Mesenchymal stem cell (in vitro differentiated cells and primary cell): ENCODE measurements around the gene RAD51.
A peak's percentile ranks its signal among the peaks of the same experiment; 100 is the strongest.

Experiments
- DNase-seq: peaks from one replicate; pipeline ENCODE4 v3.0.0-alpha.2; 2013
- H2AFZ ChIP-seq: one replicate; pipeline ENCODE4 v1.6.1; 2013; ENCODE audit warnings: low read depth, mild to moderate bottlenecking, control low read depth, inconsistent platforms, low read length, moderate library complexity
- H2AK5ac ChIP-seq: 2 replicates; pipeline ENCODE4 v1.6.1; 2013; ENCODE audit warnings: low read length, moderate library complexity, mild to moderate bottlenecking, inconsistent platforms; ENCODE audit not compliant: severe bottlenecking
- H2BK120ac ChIP-seq: one replicate; pipeline ENCODE4 v1.6.1; 2013; ENCODE audit warnings: low read depth, mild to moderate bottlenecking, inconsistent platforms, low read length, moderate library complexity
- H2BK12ac ChIP-seq, 2 experiments: one replicate each; pipeline ENCODE4 v1.6.1; 2013; ENCODE audit warnings: inconsistent platforms in 2 of 2, low read length in 2 of 2, mild to moderate bottlenecking in 2 of 2, moderate library complexity in 2 of 2, control low read depth in 1 of 2
- H2BK15ac ChIP-seq: one replicate; pipeline ENCODE4 v1.6.1; 2013; ENCODE audit warnings: mild to moderate bottlenecking, low read depth, inconsistent platforms; ENCODE audit not compliant: poor library complexity, severe bottlenecking
- H2BK5ac ChIP-seq: 2 replicates; pipeline ENCODE4 v1.6.1; 2013; ENCODE audit warnings: low read depth, mild to moderate bottlenecking, low read length, control low read depth, inconsistent platforms; ENCODE audit not compliant: poor library complexity, severe bottlenecking
- H3K14ac ChIP-seq, 2 experiments: one replicate each; pipeline ENCODE4 v1.6.1; 2013; ENCODE audit warnings: inconsistent platforms in 2 of 2, low read length in 2 of 2, control low read depth in 1 of 2, mild to moderate bottlenecking in 1 of 2, moderate library complexity in 1 of 2
- H3K18ac ChIP-seq, 2 experiments: one replicate each; pipeline ENCODE4 v1.6.1; 2013; ENCODE audit warnings: inconsistent platforms in 2 of 2, low read length in 2 of 2, control low read depth in 1 of 2, low read depth in 1 of 2, mild to moderate bottlenecking in 1 of 2
- H3K23ac ChIP-seq, 2 experiments: one replicate each; pipeline ENCODE4 v1.6.1; 2013; ENCODE audit warnings: inconsistent platforms in 2 of 2, low read length in 2 of 2, mild to moderate bottlenecking in 2 of 2, moderate library complexity in 2 of 2, control low read depth in 1 of 2
- H3K27ac ChIP-seq: 2 replicates; pipeline ENCODE4 v1.5.1; 2013; ENCODE audit warnings: mild to moderate bottlenecking, moderate library complexity, low read length, control low read depth, inconsistent platforms; ENCODE audit not compliant: poor library complexity, severe bottlenecking
- H3K27me3 ChIP-seq, 2 experiments: 2 replicates each; pipeline versions ENCODE4 v1.6.1 to v1.7.0; 2013; ENCODE audit warnings: low read length in 2 of 2, mild to moderate bottlenecking in 2 of 2, moderate library complexity in 2 of 2, control low read depth in 1 of 2, inconsistent platforms in 1 of 2; ENCODE audit not compliant: control insufficient read depth in 1 of 2, insufficient read depth in 1 of 2
- H3K36me3 ChIP-seq, 2 experiments: 2 replicates each; pipeline versions ENCODE4 v1.6.1 to v1.7.0; 2013; ENCODE audit warnings: low read length in 2 of 2, control low read depth in 1 of 2, inconsistent platforms in 1 of 2, low read depth in 1 of 2, mild to moderate bottlenecking in 1 of 2; ENCODE audit not compliant: insufficient read depth in 2 of 2, control insufficient read depth in 1 of 2
- H3K4ac ChIP-seq, 2 experiments: one replicate each; pipeline ENCODE4 v1.6.1; 2013; ENCODE audit warnings: inconsistent platforms in 2 of 2, low read length in 2 of 2, mild to moderate bottlenecking in 2 of 2, moderate library complexity in 2 of 2, control low read depth in 1 of 2, low read depth in 1 of 2
- H3K4me1 ChIP-seq: 2 replicates; pipeline ENCODE4 v1.6.1; 2013; ENCODE audit warnings: low read depth, low read length, control low read depth; ENCODE audit not compliant: control insufficient read depth, insufficient read depth
- H3K4me2 ChIP-seq: 2 replicates; pipeline ENCODE4 v1.6.1; 2013; ENCODE audit warnings: low read length, mild to moderate bottlenecking, inconsistent platforms; ENCODE audit not compliant: poor library complexity, severe bottlenecking
- H3K4me3 ChIP-seq, 2 experiments: 2 replicates each; pipeline versions ENCODE4 v1.5.1 to v1.7.0; 2013; ENCODE audit warnings: low read length in 2 of 2, mild to moderate bottlenecking in 2 of 2, control low read depth in 1 of 2, low read depth in 1 of 2; ENCODE audit not compliant: insufficient read depth in 1 of 2
- H3K79me1 ChIP-seq: replicated peaks from 2 replicates; pipeline ENCODE4 v1.6.1; 2013; ENCODE audit warnings: mild to moderate bottlenecking, control low read depth, low read length, inconsistent platforms; ENCODE audit not compliant: poor library complexity, severe bottlenecking
- H3K9ac ChIP-seq: 2 replicates; pipeline ENCODE4 v1.7.0; 2013; ENCODE audit warnings: mild to moderate bottlenecking, low read length, moderate library complexity
- H3K9me3 ChIP-seq: 2 replicates; pipeline ENCODE4 v1.7.0; 2013; ENCODE audit warnings: mild to moderate bottlenecking, low read length; ENCODE audit not compliant: control insufficient read depth
- H4K8ac ChIP-seq: one replicate; pipeline ENCODE4 v1.6.1; 2013; ENCODE audit warnings: inconsistent platforms, mild to moderate bottlenecking, low read length, moderate library complexity
- H4K91ac ChIP-seq: one replicate; pipeline ENCODE4 v1.6.1; 2013; ENCODE audit warnings: mild to moderate bottlenecking, low read length, inconsistent platforms
- WGBS: methylation state at CpG from one replicate; pipeline ENCODE4 v1.1.7; 2013; ENCODE audit warnings: mixed read lengths; 5-methylcytosine and 5-hydroxymethylcytosine counted together

RAD51 gene

GRCh38 chr15:40766906-40767837 is 72.2 kb downstream of the RAD51 start:
- Histone ChIP-seq H4K91ac (no peak overlapping the region), H3K9ac (no peak overlapping the region), H2BK5ac (no peak overlapping the region), H3K4ac (no peak overlapping the region), H3K36me3 (peaks cover 14 to 30% of the 10 kb centered on the region in 2 experiments), H2AFZ (no peak overlapping the region), H2BK15ac (no peak overlapping the region), H3K23ac (no peak overlapping the region), H3K4me2 (peak overlapping the region; percentile 29), H3K27ac (no peak overlapping the region), H2BK12ac (no peak overlapping the region), H4K8ac (no peak overlapping the region), H2BK120ac (no peak overlapping the region), H3K4me3 (no peak overlapping the region), H3K4me1 (peaks cover 82% of the 10 kb centered on the region), H3K18ac (no peak overlapping the region), H2AK5ac (no peak overlapping the region), H3K79me1 (peaks cover 3% of the 10 kb centered on the region), H3K27me3 (no peaks in the 10 kb centered on the region), H3K9me3 (no peaks in the 10 kb centered on the region), H3K14ac (no peak overlapping the region)
- WGBS: 82% methylated on average over 32 of the region's 32 CpGs
- DNase-seq: peak; percentile 57

- H3K79me1 ChIP-seq: peaks cover 3% of the 10 kb centered on the region
- no peak overlapping the region for H4K8ac ChIP-seq
- H3K9me3 ChIP-seq: no peaks in the 10 kb centered on the region
- H3K4me3 ChIP-seq: no peak overlapping the region
- no peak overlapping the region for H4K91ac ChIP-seq
- no peak overlapping the region for H3K27ac ChIP-seq
- no peak overlapping the region for H2BK15ac ChIP-seq
- H3K4me2 ChIP-seq: no peak overlapping the region
- H3K4me1 ChIP-seq: peaks cover 82% of the 10 kb centered on the region
- WGBS: 94% methylated on average over 29 of the region's 29 CpGs
- H3K9ac ChIP-seq: no peak overlapping the region
- no peak overlapping the region for H3K14ac ChIP-seq
- no peak overlapping the region for H3K4ac ChIP-seq
- no peak overlapping the region for H2BK120ac ChIP-seq
- H3K36me3 ChIP-seq: peaks cover 19 to 35% of the 10 kb centered on the region in 2 experiments
- H2AK5ac ChIP-seq: peak overlapping the region; percentile 37
- H3K18ac ChIP-seq: no peak overlapping the region
- H2BK12ac ChIP-seq: no peak overlapping the region
- H2BK5ac ChIP-seq: no peak overlapping the region
- H2AFZ ChIP-seq: no peak overlapping the region
- no peak for DNase-seq
- H3K23ac ChIP-seq: no peak overlapping the region
- no peaks in the 10 kb centered on the region for H3K27me3 ChIP-seq
Observed at GRCh38 chr15:40767838-40768500, 73.0 kb downstream of the RAD51 start.

DNA sequence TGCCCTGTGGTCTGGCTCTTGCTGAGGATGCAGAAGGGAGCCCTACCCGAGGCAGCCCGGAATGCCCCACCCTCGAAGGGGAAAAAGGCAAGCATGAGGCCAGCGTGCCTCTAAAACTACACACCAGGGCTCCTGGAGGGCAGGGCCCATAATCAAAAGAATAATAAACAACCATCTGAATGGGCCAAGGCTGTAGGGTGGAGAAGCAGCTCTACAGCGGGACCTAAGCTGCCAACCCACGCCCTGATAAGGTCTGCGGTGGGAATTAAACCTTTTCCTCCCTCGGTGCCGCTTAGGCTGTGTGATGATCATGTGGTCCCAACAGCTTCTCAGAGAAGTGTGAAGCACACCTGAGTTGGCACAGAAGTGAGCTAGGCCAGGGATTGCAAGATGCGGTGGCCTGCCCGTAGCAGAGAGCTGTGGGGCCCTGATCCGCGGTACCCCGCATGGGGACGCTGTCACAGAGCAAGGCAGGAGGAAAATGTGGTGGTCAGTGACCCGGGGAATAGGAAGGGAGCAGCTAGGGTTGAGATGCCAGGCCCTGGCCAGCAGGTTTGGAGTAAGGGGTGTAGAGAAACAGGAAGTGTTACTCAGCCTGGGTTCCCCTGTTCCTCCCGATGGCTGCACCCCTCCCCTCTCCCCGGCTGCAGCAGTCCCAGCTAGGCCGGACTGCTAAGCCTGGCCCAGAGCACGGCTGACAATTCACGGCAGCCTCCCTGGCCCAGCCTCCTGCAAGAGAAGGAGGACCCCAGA is 73.7 kb downstream of the RAD51 start:
- 95% methylated on average over 17 of the region's 21 CpGs for WGBS
- peaks cover 3% of the 10 kb centered on the region for H3K79me1 ChIP-seq
- H4K91ac ChIP-seq: no peak overlapping the region
- H2BK12ac ChIP-seq: no peak overlapping the region
- H3K27ac ChIP-seq: peak overlapping the region; percentile 78
- H2AFZ ChIP-seq: no peak overlapping the region
- H3K27me3 ChIP-seq: no peaks in the 10 kb centered on the region
- no peak overlapping the region for H3K14ac ChIP-seq
- H3K4ac ChIP-seq: no peak overlapping the region
- no peak overlapping the region for H2BK120ac ChIP-seq
- H4K8ac ChIP-seq: no peak overlapping the region
- H3K23ac ChIP-seq: peak overlapping the region in 1 of 2 experiments; percentile 23
- no peak overlapping the region for H3K4me3 ChIP-seq
- no peak overlapping the region for H3K4me2 ChIP-seq
- H3K9ac ChIP-seq: no peak overlapping the region
- H3K9me3 ChIP-seq: no peaks in the 10 kb centered on the region
- no peak overlapping the region for H2BK15ac ChIP-seq
- H3K36me3 ChIP-seq: peaks cover 27 to 40% of the 10 kb centered on the region in 2 experiments
- peak overlapping the region; percentile 67 for H2AK5ac ChIP-seq
- no peak for DNase-seq
- H3K18ac ChIP-seq: no peak overlapping the region
- peaks cover 74% of the 10 kb centered on the region for H3K4me1 ChIP-seq
- H2BK5ac ChIP-seq: no peak overlapping the region
